Esophagus squamous epithelium (tissue), 4 donors: Measurements from ENCODE around the gene PLA2G12B.

Experiments
- POLR2A ChIP-seq, 4 donors: fragments of 450-650 bp; IDR thresholded peaks; one replicate each; pipeline ENCODE4 v1.6.1; 2017; ENCODE audit warnings: antibody characterized with exemption in 4 of 4, mild to moderate bottlenecking in 4 of 4, moderate library complexity in 3 of 4
- TF ChIP-seq, protein P1 (sequence below), 6 experiments: fragments of 450-650 bp in 4 of 6; fragments of 200-600 bp in 2 of 6; sonication (generic) in 2 of 6; IDR thresholded peaks; one replicate each; pipeline ENCODE4 v1.5.1; 2016 to 2019; ENCODE audit warnings: antibody characterized with exemption in 6 of 6, mild to moderate bottlenecking in 4 of 6, moderate library complexity in 4 of 6

DNA sequence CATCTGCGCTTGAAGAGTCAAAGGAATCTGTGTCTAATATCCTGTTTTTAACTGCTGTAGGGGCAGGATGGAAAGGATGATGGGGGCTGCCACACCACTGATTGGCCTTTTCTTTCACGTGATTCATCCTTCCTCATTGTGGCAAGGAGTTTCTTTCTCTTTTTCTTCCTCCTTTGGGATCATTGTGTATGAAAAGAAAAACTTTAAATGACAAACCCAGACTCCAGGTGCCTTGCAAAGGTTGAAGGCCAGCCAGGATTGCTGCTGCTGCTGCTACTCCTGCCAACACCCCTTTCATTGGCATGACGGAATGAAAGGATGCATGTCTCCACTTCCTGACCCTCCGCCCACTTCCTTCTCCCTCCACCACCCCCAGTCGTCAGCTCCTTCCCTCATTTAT lies 67.6 kb downstream of the PLA2G12B start:
- no peak for TF ChIP-seq POLR2A (IDR thresholded peaks at IDR 0.05)
- TF ChIP-seq, protein P1, sequence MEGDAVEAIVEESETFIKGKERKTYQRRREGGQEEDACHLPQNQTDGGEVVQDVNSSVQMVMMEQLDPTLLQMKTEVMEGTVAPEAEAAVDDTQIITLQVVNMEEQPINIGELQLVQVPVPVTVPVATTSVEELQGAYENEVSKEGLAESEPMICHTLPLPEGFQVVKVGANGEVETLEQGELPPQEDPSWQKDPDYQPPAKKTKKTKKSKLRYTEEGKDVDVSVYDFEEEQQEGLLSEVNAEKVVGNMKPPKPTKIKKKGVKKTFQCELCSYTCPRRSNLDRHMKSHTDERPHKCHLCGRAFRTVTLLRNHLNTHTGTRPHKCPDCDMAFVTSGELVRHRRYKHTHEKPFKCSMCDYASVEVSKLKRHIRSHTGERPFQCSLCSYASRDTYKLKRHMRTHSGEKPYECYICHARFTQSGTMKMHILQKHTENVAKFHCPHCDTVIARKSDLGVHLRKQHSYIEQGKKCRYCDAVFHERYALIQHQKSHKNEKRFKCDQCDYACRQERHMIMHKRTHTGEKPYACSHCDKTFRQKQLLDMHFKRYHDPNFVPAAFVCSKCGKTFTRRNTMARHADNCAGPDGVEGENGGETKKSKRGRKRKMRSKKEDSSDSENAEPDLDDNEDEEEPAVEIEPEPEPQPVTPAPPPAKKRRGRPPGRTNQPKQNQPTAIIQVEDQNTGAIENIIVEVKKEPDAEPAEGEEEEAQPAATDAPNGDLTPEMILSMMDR (IDR thresholded peaks at IDR 0.05) = no peak
